GM12801 (cell line): ENCODE results near the gene CEMIP.

ENCODE experiments used
- CTCF ChIP-seq: IDR thresholded peaks from one replicate; pipeline ENCODE4 v1.5.1; 2011; ENCODE audit warnings: control low read depth; ENCODE audit not compliant: insufficient read length; ENCODE audit errors: extremely low read depth

CEMIP gene

DNA sequence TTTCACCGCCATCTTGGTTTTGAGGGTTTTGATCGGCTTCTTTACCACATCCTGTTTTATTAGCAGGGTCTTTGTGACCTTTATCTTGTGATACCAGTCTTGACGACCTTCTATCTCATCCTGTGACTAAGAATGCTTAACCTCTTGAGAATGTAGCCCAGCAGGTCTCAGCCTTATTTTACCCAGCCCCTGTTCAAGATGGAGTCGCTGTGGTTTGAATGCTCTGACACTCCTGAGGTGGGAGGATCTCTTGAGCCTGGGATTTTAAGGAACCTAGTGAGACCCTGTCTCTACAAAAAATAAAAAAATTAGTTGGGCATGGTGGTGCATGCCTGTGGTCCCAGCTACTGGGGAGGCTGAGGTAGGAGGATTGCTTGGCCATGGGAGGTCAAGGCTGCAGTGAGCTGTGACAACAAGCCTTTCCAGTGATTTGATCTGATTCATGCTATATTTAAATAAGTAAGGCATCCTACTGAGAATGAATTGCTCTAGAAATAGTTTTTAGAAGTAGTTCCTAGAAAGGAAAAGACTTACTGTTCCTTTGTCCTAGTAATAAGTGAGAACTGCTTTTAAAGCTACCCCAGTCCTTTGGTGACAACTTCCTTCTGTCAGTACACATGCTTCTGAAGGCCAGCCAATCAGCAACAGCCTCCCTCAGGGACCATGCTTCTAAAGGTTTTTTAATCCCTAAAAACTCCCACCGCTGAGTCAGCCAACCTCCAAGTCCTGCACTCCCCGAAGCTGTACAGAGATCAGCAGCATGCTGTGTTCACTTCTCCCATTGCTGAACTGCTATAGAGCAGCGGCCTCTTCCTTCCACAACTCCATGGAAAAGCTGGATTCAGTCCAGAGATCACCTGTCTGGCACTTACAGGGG is 9.1 kb upstream of the CEMIP start:
- no peak for TF ChIP-seq CTCF

GRCh38 chr15:80773122-80773551 is 6.0 kb upstream of the CEMIP start:
- no peak for TF ChIP-seq CTCF

DNA sequence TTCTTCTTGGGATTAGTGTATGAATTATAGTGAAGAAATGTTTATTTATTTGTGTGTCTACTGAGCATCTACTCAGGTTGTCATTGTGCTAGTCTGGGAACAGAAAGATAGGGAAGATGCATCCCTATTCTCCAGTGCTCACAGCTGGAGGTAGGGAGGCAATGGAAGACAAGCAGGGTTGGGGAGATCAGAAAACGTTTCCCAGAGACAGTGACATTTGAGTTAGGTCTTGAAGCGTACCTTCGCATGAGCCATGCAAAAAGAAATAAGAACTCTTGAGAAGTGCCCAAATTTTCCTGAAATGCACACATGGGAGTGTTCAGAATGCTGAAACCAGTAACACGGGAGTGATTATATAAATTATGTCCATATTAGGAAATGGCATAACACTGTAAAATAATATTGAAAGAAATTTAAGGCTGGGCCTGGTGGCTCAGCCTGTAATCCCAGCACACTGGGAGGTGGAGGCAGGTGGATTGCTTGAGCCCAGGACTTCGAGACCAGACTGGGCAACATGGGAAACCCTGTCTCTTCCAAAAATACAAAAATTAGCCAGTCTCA is 5.3 kb upstream of the CEMIP start:
- no peak for TF ChIP-seq CTCF

DNA sequence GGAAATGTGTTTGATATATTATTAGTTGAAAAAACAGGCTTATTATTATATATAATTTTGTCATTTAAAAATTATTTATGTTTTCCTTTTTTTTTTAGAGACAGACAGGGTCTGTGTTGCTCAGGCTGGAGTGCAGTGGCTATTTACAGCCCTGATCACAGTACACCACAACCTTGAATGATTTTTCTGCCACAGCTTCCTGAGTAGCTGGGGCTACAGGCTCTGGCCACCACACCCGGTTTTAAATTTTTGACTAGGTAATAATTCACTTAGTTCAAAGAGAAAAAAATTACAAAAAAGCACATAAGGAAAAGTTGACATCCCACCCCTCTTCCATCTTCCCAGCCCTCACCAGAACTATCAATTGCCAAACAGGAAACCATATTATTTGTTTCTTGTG is 4.7 kb upstream of the CEMIP start:
- no peak for TF ChIP-seq CTCF

DNA sequence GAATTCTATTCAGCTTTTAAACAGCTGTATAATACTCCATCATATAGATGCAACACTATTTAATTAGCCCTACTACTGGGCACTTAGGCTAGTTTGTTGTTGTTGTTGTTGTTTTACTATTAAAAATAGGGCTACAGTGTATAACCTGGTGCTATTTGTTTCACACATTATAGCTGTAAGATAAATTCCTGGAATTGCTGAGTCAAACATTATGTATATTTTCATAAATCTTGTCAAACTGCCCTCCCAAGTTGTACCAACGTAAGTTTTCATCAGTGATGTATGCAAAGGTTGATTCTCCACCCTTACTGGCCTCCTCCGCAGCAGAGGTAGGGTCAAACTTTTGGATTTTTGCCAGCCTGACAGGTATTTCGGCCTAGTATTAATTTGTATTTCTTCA is 3.8 kb upstream of the CEMIP start:
- TF ChIP-seq CTCF, result no peak

DNA sequence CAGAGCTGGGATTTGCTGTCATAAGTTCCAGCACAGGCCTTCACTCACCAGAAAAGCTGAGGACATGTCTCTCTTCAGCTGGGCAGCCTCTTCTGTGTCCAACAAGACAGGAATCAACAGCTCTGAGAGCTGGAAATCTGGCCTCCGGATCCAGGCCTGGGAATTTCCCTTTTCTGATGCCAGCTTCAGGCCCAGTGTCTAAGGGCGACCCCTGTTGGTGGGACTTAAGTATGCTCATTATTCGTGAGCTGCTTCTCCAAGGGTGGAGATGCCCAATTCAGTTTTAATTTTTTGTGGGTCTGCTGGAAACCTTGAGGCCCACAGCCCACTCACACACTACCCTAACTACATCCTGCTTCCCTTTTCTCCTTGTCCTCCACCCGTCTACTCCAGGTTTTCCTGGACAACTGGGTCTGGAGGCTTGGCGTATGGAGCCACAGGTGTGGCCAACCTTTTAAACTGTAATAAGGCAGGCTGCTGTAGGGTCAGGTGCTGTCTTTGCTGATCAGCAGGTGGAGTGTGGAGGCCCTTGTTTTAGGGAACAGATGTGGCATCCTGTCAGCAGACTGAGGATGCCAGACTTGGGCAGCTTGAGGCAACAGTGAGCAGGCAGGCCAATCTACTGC is 2.6 kb upstream of the CEMIP start:
- peak; percentile 29 for TF ChIP-seq CTCF

GRCh38 chr15:80777137-80777536 is 2.0 kb upstream of the CEMIP start:
- no peak for TF ChIP-seq CTCF
